Measurements from ENCODE around the gene PITX1. TPM values are rescaled to one million over a fixed set of nuclear protein-coding genes. Genes with fewer than 3 reads are reported as not detected.

PITX1 gene
- total RNA-seq, 1 experiment from 2014 or later, result 31.0 TPM

DNA sequence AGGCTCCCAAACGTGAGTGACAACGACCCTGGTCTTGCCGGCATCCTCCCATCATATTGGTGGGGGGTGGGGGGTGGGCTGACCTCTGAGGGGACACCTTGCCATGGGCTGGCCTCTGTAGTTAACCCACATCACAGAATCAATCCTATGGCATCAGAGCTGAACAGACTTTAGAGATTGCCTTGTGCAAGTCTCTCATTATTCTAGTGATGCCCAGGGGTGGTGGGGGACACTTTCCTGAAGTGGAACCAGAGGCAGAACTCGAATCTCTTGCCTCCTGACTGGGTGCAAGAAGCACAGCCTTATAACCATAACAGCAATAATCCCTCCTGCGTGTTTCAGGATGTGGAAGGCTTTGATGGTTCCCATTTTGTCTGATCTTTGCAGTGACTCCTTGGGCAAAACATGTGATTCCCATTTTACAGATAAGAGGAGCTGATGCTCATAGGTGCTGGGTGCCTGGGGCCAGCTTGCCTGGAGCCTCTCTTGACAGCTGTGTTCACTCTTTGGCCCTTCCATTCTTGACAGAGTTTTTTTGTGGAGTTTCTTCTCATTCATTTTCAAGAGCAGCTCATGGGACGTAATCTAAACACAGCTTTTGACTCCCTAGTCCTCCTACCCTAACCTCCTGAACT lies 18.6 kb upstream of the PITX1 start:
- no peak for TF ChIP-seq CEBPB (IDR thresholded peaks at IDR 0.05; ENCODE audit: low read depth)
- TF ChIP-seq POLR2AphosphoS5 (IDR thresholded peaks at IDR 0.05; ENCODE audit: low read depth, low read length), result no peak
- TF ChIP-seq, protein P1, sequence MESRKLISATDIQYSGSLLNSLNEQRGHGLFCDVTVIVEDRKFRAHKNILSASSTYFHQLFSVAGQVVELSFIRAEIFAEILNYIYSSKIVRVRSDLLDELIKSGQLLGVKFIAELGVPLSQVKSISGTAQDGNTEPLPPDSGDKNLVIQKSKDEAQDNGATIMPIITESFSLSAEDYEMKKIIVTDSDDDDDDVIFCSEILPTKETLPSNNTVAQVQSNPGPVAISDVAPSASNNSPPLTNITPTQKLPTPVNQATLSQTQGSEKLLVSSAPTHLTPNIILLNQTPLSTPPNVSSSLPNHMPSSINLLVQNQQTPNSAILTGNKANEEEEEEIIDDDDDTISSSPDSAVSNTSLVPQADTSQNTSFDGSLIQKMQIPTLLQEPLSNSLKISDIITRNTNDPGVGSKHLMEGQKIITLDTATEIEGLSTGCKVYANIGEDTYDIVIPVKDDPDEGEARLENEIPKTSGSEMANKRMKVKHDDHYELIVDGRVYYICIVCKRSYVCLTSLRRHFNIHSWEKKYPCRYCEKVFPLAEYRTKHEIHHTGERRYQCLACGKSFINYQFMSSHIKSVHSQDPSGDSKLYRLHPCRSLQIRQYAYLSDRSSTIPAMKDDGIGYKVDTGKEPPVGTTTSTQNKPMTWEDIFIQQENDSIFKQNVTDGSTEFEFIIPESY (IDR thresholded peaks at IDR 0.05; ENCODE audit: extremely low read depth, insufficient replicate concordance, low read length), result no peak
- TF ChIP-seq EZH2 (IDR thresholded peaks at IDR 0.05), result no peak
- TF ChIP-seq CBX3 (IDR thresholded peaks at IDR 0.05; ENCODE audit: low read depth), result no peak
- TF ChIP-seq EZH2phosphoT487 (IDR thresholded peaks at IDR 0.05; ENCODE audit: borderline replicate concordance), result no peak
- TF ChIP-seq TCF7L2 (IDR thresholded peaks at IDR 0.05; ENCODE audit: borderline replicate concordance, extremely low read depth, insufficient read depth, insufficient read length), result no peak
- TF ChIP-seq, protein P2, sequence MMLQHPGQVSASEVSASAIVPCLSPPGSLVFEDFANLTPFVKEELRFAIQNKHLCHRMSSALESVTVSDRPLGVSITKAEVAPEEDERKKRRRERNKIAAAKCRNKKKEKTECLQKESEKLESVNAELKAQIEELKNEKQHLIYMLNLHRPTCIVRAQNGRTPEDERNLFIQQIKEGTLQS (IDR thresholded peaks at IDR 0.05), result no peak
- no peak for TF ChIP-seq FOSL1 (IDR thresholded peaks at IDR 0.05; ENCODE audit: low read depth)
- TF ChIP-seq, protein P3, sequence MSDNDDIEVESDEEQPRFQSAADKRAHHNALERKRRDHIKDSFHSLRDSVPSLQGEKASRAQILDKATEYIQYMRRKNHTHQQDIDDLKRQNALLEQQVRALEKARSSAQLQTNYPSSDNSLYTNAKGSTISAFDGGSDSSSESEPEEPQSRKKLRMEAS (IDR thresholded peaks at IDR 0.05), result no peak
- TF ChIP-seq, protein P4, sequence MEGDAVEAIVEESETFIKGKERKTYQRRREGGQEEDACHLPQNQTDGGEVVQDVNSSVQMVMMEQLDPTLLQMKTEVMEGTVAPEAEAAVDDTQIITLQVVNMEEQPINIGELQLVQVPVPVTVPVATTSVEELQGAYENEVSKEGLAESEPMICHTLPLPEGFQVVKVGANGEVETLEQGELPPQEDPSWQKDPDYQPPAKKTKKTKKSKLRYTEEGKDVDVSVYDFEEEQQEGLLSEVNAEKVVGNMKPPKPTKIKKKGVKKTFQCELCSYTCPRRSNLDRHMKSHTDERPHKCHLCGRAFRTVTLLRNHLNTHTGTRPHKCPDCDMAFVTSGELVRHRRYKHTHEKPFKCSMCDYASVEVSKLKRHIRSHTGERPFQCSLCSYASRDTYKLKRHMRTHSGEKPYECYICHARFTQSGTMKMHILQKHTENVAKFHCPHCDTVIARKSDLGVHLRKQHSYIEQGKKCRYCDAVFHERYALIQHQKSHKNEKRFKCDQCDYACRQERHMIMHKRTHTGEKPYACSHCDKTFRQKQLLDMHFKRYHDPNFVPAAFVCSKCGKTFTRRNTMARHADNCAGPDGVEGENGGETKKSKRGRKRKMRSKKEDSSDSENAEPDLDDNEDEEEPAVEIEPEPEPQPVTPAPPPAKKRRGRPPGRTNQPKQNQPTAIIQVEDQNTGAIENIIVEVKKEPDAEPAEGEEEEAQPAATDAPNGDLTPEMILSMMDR (IDR thresholded peaks at IDR 0.05 in 2 of 3, conservative IDR thresholded peaks at IDR 0.05 in 1 of 3; ENCODE audit: borderline replicate concordance in 1 of 3, insufficient read depth in 1 of 3, low read depth in 2 of 3, low read length in 2 of 3), result no peak
- no peak for TF ChIP-seq ZNF274 (IDR thresholded peaks at IDR 0.05; ENCODE audit: low read depth, low read length)
- TF ChIP-seq RAD21 (IDR thresholded peaks at IDR 0.05; ENCODE audit: low read depth), result no peak
- TF ChIP-seq, protein P5, sequence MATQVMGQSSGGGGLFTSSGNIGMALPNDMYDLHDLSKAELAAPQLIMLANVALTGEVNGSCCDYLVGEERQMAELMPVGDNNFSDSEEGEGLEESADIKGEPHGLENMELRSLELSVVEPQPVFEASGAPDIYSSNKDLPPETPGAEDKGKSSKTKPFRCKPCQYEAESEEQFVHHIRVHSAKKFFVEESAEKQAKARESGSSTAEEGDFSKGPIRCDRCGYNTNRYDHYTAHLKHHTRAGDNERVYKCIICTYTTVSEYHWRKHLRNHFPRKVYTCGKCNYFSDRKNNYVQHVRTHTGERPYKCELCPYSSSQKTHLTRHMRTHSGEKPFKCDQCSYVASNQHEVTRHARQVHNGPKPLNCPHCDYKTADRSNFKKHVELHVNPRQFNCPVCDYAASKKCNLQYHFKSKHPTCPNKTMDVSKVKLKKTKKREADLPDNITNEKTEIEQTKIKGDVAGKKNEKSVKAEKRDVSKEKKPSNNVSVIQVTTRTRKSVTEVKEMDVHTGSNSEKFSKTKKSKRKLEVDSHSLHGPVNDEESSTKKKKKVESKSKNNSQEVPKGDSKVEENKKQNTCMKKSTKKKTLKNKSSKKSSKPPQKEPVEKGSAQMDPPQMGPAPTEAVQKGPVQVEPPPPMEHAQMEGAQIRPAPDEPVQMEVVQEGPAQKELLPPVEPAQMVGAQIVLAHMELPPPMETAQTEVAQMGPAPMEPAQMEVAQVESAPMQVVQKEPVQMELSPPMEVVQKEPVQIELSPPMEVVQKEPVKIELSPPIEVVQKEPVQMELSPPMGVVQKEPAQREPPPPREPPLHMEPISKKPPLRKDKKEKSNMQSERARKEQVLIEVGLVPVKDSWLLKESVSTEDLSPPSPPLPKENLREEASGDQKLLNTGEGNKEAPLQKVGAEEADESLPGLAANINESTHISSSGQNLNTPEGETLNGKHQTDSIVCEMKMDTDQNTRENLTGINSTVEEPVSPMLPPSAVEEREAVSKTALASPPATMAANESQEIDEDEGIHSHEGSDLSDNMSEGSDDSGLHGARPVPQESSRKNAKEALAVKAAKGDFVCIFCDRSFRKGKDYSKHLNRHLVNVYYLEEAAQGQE (IDR thresholded peaks at IDR 0.05; ENCODE audit: low read depth), result no peak
- no peak for TF ChIP-seq SRF (IDR thresholded peaks at IDR 0.05; ENCODE audit: low read depth)
- no peak for TF ChIP-seq ELF1 (IDR thresholded peaks at IDR 0.05; ENCODE audit: borderline replicate concordance, low read depth)
- TF ChIP-seq SP1 (IDR thresholded peaks at IDR 0.05; ENCODE audit: low read depth), result no peak
- no peak for ATAC-seq
- DNase-seq (ENCODE audit: low read depth, low spot score), result no peak
- Histone ChIP-seq H3K4me3 (replicated peaks in 1 of 2; ENCODE audit: low read depth in 1 of 2, low read length in 2 of 2) (no peak overlapping the region), H3K36me3 (ENCODE audit: control insufficient read depth in 1 of 2, insufficient read depth in 2 of 2, low read length in 2 of 2) (no peaks in the 10 kb centered on the region), H3K27ac (ENCODE audit: low read depth, low read length) (no peak overlapping the region), H3K9me2 (ENCODE audit: insufficient read depth) (no peaks in the 10 kb centered on the region), H4K20me1 (ENCODE audit: insufficient read depth) (no peaks in the 10 kb centered on the region), H3K9ac (ENCODE audit: low read length) (no peak overlapping the region), H3K9me3 (ENCODE audit: control insufficient read depth in 1 of 2, insufficient read depth in 1 of 2, low read depth in 1 of 2, low read length in 2 of 2) (no peaks in the 10 kb centered on the region), H3K4me2 (ENCODE audit: low read length) (no peak overlapping the region), H3K4me1 (ENCODE audit: control insufficient read depth in 1 of 2, insufficient read depth in 2 of 2, low read length in 2 of 2) (peaks cover 0 to 2% of the 10 kb centered on the region in 2 experiments; a peak in 1 of 4 replicates), H2AFZ (ENCODE audit: low read depth, low read length, poor library complexity, severe bottlenecking) (no peak overlapping the region), H3K27me3 (ENCODE audit: insufficient read depth, low read length) (no peaks in the 10 kb centered on the region), H3K79me2 (ENCODE audit: insufficient read depth, low read length) (no peaks in the 10 kb centered on the region)
- ChIA-PET POLR2A (interaction anchor here (0.6 kb wide), 1 partner anchor 10 kb away, joined by 6 read pairs; no protein-coding TSS in a partner anchor), CTCF (no interaction called here), RAD21 (ENCODE audit: low non-redundant PET in 1 of 2, low total read pairs in 2 of 2, uncharacterized antibody in 2 of 2, unreplicated experiment in 2 of 2) (no interaction called here)
- no TSS peak for BruUV-seq (replicated peaks)
- intact Hi-C loops (cut with micrococcal nuclease), result no loop called here
